CD1c-positive myeloid dendritic cell (primary cell): ENCODE measurements around the gene SH3TC1.

Experiments used
- DNase-seq: peaks from one replicate; pipeline ENCODE4 v3.0.0-alpha.2; 2016; ENCODE audit errors: extremely low spot score

Gene SH3TC1

GRCh38 chr4:8241895-8242696 lies 43.0 kb downstream of the SH3TC1 start:
- peak; percentile 84 for DNase-seq

- DNase-seq: peak; percentile 20
Observed at GRCh38 chr4:8242782-8243560, 43.9 kb downstream of the SH3TC1 start.

DNA sequence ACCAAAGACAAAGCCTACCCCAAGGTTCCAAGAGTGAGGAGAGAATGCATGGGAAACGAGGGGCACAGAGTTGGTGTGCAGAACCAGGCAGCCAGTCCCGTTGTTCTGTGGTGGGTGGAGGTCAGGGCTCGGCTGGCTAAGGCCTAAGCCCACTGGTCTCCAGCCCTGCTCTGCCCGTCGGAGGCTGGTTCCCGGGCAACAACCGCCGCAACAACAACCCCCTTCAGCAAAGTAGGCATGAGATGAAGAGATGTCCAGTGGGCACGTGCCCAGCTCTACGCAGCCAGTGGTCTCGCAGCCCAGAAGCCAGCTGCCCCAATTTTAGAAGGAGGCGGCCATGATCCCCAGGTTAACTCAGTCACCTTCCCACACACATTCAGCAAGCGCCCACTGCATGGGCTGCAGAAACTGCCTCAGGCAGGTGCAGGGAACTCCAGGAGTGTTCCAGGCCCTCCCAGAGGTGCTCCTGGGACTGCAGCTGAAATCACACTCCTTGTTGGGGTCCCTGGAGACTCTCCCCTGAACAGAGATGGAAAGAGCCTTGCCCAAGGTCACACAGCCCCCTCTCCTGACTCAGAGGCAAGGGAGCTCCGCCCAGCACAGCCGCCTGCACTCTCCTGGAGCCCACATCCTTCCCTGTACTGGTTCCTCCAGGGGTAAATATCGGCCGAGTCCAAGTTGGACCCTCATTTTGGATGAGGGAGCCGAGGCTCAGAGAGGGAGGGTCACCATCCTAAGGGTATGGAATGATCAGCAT lies 45.1 kb downstream of the SH3TC1 start:
- no peak for DNase-seq

DNA sequence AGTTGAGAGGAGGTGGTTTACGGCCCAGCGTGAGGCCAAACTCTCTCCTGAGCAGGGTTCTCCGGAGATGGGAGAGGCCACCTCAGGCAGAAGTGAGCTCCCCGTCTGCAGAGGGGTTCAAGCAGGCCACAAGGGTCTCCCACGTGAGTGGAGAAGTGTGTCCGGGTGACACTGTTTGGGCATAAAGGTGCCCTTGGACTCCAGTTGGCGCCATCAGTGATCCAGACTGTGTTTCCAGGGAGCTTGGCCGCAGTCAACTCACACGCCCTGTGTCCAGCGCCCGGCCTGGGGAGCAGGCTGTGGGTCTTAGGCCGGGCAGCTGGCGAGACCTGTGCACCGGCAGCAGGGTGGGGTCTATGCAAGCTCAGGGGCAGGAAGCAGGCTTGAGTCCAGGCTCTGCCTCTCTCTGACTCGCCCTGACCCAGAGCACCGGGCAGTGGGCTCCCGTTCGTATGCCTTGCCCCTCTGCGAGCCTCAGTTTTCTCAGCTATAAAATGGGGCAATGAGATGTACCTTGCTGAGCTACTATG lies 45.9 kb downstream of the SH3TC1 start:
- DNase-seq: no peak

DNA sequence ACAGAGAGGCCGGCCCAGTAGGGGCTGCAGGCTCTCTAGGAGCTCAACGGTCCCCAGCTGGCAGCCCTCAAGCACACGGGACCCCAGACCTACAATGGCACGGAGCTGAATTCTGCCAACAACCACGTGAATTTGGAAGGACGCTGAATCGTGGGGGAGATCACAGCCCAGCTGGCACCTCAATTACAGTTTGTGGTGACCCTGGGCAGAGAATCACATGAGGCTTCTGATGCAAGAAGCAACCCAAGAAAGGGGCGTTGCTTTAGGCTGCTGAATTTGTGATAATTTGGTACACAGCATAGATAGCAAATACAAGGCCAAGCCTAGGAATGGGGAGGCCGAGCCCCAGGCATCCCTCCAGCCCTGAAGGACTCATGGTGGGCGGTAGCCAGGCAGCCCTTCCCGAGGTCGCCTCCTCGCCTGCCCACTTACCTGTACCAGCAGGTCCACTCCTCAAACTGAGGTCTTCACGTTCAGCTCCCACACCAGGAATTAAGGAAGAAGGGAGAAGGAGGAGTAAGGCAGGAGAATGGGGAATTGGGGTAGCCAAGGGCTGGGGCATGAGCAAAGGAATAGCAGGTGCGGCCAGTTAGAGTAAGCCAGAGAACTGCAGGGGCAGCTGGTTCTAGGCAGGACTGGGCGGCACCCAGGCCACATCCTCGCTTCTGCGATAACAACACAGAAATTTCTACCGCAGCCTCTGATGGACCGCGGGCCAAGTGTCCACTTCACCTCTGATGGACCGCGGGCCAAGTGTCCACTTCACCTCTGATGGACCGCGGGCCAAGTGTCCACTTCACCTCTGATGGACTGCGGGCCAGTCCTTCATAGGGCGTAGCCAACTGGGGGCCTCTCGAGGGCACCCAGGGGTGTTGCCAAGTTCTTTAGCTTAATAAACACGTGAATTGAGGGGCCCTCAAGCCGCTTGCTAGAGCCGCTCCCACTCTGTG lies 47.1 kb downstream of the SH3TC1 start:
- DNase-seq: no peak

DNA sequence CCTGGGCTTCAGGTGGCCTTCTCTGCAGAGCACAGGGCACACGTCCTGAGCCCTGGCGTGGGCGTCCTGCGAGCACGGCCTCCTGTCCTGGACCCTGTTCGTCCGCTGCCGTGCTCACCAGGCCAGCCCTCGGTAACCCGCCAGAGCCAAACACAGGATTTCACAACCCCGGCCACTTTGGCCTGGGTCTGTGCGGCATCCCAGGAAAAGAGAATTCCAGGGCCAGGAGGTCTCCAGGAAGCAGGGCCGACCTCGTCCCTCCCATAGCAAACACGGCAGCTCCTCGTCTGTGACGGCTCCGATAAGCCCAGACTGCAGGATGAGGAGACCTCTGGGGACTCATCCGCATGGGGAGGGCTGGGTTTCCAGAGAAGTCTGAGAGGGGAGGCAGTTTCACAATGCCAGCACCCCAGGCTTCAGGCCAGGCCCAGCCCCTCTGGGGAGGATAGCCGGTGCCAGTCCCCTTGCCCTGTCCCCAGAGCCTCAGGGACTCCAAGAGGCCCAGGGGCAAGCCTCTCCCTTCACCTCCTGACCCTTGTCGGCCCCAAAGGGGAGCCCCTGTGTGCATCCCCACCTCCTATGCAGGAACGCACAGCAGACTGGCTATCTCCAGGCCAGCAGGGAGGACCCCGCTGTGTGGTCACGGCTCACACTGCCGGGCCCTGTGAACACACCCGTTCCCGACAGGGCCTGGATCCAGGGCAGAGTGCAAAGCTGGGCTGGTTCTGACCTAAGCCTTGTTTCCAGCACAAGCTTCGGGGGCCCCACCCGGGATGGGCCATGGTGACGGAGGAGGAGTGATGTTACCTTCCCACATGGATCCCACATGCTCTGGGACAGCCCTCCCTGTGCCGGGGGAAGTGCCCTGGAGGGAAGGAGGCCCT lies 48.2 kb downstream of the SH3TC1 start:
- no peak for DNase-seq

GRCh38 chr4:8248091-8248490 lies 49.0 kb downstream of the SH3TC1 start:
- DNase-seq: no peak

- DNase-seq: peak; percentile 39
Observed at GRCh38 chr4:8250227-8250626, 51.1 kb downstream of the SH3TC1 start.

- no peak for DNase-seq
Observed at GRCh38 chr4:8250637-8251036, 51.5 kb downstream of the SH3TC1 start.

DNA sequence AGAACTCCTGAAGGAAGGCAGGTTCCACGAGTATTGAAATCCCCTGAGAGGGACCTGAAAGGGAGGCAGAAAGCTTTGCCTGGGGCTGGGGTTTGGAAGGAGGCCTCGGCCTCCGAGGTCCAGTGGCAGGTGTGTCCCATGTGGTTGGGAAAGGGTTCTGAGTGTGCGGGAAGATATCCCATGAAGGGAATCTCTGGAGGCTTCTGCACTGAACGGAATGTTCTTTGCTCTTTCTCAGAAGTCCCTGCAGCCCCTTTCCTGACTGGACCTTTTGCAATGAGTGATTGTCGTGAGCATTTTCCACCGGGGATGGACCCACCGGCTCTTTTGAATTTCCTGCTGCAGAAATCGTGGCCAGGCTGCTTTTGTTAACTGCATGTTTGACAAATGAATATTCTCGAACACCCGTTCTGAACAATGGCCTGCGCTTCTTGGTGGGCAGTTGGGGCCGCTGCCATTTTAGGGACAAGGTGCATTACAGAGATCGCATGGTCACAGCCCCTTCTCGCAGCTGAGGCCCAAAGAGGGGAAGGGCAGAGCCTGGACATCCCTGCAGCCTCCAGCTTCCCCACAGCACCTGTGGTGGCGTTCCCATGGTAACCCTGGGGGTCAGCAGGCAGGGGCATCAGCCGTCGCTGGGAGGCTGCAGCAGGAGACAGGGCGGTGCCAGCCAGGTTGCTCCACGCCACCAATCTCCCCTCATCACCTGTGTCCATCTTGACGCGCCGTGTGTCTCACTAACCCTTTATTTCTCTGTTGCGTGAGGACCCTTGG lies 52.2 kb downstream of the SH3TC1 start:
- no peak for DNase-seq

GRCh38 chr4:8252301-8253173 lies 53.4 kb downstream of the SH3TC1 start:
- DNase-seq: no peak

- DNase-seq: no peak
Observed at GRCh38 chr4:8254076-8254475, 55.0 kb downstream of the SH3TC1 start.

DNA sequence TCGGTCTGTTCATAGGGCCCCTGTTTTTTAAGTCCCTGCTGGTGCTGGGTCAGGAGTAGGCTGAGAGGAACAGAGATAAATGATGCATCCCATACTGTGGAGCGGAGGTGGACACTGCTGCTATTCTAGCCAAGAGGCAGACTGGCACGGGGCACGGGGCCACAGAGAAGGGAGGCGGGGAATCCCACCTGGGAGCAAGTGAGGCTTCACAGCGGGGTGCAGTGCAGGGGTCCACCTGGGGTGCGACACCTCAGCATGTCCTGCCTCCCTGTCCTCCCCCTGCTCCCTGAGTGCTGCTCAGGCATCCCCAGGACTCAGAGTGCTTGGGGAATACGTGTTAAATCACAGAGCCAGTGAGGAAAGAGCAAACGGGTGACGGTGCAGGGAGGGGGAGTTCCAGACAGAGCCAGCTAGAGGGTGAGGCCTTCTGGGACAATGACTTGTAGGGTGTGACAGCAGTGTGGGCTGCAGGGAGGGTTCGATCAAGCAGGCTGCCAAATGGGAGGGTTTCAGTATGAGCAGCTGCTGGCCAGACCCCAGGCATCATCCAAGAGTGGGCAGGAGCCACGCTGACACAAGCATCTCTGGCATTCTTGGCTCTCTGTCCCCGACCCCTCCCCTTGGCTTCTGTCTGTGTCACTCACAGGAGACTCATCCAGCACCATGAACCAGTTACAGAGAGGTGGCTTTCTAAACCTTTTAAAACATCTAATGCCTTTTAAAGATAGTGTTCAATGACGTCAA lies 56.8 kb downstream of the SH3TC1 start:
- no peak for DNase-seq

- DNase-seq: no peak
Observed at GRCh38 chr4:8257854-8258253, 58.8 kb downstream of the SH3TC1 start.

- no peak for DNase-seq
Observed at GRCh38 chr4:8258552-8259212, 59.6 kb downstream of the SH3TC1 start.

GRCh38 chr4:8259743-8260430 lies 60.8 kb downstream of the SH3TC1 start:
- DNase-seq: no peak
